Measurements from ENCODE around the gene TIMM22. TPM values are rescaled to one million over a fixed set of nuclear protein-coding genes. Genes with fewer than 3 reads are reported as not detected.

The TIMM22 gene
- total RNA-seq, 1 experiment from 2014 or later = 11.6 TPM

DNA sequence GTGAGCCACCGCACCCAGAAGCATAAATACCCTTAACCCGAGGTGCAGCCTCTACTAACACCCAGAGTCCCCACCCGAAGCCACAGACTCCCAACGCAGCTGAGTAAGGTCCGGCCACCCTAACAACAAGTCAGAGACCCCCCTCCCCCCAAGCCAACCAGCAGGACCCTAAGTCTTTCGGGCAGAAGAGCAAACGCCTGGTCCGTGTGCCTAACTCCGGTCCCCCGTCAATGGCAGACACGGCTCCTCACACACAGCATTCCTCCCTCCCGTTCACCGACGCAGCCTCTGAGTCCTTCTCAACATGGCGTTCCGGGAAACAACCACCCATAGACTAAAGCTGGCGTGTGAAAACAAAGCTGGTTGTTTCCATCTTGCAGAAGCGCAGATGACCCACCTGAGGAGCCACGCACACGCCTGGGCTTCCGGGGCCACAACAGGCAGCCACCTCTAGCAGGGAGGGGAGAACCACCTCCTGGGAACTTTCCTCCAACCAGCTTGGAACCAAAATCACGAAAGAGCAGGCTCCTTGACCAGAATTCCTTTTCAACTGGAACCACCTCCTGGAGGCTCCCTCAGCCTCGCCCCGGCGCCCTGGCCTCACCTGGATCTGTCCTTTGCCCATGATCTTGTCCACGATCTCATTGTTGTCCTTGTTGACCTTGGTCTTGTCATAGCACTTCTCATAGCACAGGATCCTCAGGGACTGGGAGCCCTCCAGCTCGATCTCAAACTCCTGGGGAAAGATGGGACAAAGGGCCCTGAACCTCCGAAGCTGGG, 52.7 kb downstream of the TIMM22 start:
- Histone ChIP-seq H3K27me3 (ENCODE audit: insufficient read depth, low read depth) (no peaks in the 10 kb centered on the region), H3K36me3 (ENCODE audit: low read depth) (no peaks in the 10 kb centered on the region), H3K79me2 (ENCODE audit: low read depth) (no peaks in the 10 kb centered on the region), H3K9me3 (ENCODE audit: insufficient read depth, low read depth) (no peaks in the 10 kb centered on the region), H3K4me1 (replicated peaks; ENCODE audit: insufficient read depth) (no peaks in the 10 kb centered on the region), H4K20me1 (ENCODE audit: insufficient read depth) (no peaks in the 10 kb centered on the region), H3K4me2 (no peak overlapping the region), H3K9me2 (ENCODE audit: insufficient read depth) (no peaks in the 10 kb centered on the region), H2AFZ (no peak overlapping the region), H3F3A (ENCODE audit: insufficient read depth, low read depth) (no peaks in the 10 kb centered on the region), H3K27ac (no peak overlapping the region), H3K4me3 (no peak overlapping the region)
- no TSS peak for BruUV-seq (replicated peaks)
- no peak for DNase-seq
- TF ChIP-seq EZH2 (IDR thresholded peaks at IDR 0.05; ENCODE audit: low read depth) = no peak
- TF ChIP-seq, protein P1, sequence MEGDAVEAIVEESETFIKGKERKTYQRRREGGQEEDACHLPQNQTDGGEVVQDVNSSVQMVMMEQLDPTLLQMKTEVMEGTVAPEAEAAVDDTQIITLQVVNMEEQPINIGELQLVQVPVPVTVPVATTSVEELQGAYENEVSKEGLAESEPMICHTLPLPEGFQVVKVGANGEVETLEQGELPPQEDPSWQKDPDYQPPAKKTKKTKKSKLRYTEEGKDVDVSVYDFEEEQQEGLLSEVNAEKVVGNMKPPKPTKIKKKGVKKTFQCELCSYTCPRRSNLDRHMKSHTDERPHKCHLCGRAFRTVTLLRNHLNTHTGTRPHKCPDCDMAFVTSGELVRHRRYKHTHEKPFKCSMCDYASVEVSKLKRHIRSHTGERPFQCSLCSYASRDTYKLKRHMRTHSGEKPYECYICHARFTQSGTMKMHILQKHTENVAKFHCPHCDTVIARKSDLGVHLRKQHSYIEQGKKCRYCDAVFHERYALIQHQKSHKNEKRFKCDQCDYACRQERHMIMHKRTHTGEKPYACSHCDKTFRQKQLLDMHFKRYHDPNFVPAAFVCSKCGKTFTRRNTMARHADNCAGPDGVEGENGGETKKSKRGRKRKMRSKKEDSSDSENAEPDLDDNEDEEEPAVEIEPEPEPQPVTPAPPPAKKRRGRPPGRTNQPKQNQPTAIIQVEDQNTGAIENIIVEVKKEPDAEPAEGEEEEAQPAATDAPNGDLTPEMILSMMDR (conservative IDR thresholded peaks at IDR 0.05) = no peak
- intact Hi-C loops (cut with micrococcal nuclease; ENCODE audit: unreplicated experiment) = no loop called here
- ChIA-PET POLR2A (ENCODE audit: unreplicated experiment) (interaction anchor here (0.5 kb wide), 1 partner anchor 25 kb away, joined by 8 read pairs; no protein-coding TSS in a partner anchor), CTCF (no interaction called here)

DNA sequence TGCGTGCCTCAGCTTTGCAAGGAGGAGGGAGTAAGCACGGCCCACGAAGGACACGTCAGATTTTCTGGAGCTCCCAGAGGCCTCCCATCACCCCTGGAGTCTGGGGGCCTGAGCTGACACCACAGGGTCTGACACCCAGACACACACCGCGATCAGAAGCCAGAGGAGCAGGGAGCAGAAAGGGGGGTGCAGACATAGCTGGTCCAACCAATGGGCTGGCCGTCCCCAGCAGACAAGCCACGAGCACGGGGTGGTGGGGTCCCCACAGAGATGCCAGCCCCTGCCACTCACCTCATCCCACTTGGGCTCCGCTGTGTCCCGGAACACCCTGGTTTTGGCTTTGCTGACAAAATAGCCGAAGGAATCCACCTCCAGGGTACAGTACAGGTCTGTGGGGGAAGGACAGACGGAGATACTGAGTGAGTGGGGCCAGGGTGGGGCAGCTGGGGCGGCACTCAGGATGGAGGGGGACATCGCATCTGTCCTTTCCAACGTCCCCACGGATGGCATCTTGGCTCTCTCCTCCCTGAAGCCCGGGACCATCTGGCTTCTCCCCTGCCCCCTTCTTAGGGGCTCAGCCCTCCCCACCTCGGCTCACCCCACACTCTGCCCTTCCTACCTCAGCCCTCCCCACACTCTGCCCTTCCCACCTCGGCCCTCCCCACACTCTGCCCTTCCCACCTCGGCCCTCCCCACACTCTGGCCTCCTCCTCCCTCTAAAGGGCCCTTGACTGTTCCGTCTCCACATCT, 53.5 kb downstream of the TIMM22 start:
- no peaks in the 10 kb centered on the region for H3K9me2 ChIP-seq (ENCODE audit: insufficient read depth)
- no peaks in the 10 kb centered on the region for H3K9me3 ChIP-seq (ENCODE audit: insufficient read depth, low read depth)
- H3K4me3 ChIP-seq = no peak overlapping the region
- no peaks in the 10 kb centered on the region for H3F3A ChIP-seq (ENCODE audit: insufficient read depth, low read depth)
- ChIA-PET POLR2A (ENCODE audit: unreplicated experiment) (no interaction called here), CTCF (no interaction called here)
- no peaks in the 10 kb centered on the region for H3K79me2 ChIP-seq (ENCODE audit: low read depth)
- H3K27me3 ChIP-seq (ENCODE audit: insufficient read depth, low read depth) = no peaks in the 10 kb centered on the region
- H4K20me1 ChIP-seq (ENCODE audit: insufficient read depth) = no peaks in the 10 kb centered on the region
- no peaks in the 10 kb centered on the region for H3K36me3 ChIP-seq (ENCODE audit: low read depth)
- no TSS peak for BruUV-seq (replicated peaks)
- intact Hi-C loops (cut with micrococcal nuclease; ENCODE audit: unreplicated experiment) = no loop called here
- no peaks in the 10 kb centered on the region for H3K4me1 ChIP-seq (replicated peaks; ENCODE audit: insufficient read depth)
- H2AFZ ChIP-seq = no peak overlapping the region
- H3K27ac ChIP-seq = no peak overlapping the region
- no peak for TF ChIP-seq EZH2 (IDR thresholded peaks at IDR 0.05; ENCODE audit: low read depth)
- TF ChIP-seq, protein P1 (conservative IDR thresholded peaks at IDR 0.05) = no peak
- no peak overlapping the region for H3K4me2 ChIP-seq
- no peak for DNase-seq

DNA sequence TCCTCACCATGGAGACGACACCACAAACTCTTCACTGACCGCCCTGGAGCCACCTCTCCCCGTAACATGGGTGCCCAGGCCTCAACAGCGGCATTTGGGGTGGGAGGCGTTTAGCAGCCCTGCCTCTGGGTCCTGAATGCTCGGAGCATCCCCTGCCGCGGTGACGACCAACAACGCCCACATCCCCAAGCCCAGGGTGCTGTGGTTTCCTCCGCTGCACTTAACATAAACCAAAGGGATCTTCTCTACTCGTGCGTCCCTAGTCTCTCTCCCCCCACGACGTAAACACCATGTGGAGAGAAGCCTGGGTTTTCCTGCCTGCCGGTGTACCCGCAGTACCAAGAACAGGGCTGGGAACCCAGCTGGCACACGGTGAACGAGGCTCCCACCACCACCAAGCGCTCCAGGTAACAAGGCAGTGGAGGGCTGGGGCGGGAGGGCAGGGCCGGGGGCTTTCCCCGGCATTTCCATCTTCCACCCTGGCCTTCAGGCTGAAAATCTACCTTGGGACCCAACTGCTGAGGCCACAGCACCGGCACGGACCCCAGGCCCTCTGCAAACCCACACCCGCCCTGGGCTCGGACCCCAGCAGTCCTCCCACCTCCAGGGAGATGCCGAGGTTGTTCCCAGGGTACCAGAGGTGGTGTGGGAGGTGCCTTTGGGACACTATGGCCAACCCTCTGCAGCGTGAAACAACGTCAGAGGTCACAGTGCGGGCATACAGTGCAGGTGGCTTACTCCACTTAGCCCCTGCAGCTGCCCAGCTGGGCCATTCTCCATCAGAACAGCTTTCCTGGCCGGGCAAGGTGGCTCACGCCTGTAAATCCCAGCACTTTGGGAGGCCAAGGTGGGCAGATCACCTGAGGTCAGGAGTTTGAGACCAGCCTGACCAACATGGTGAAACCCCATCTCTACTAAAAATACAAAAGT, 54.3 kb downstream of the TIMM22 start:
- BruUV-seq (replicated peaks) = no TSS peak
- Histone ChIP-seq H3K36me3 (ENCODE audit: low read depth) (no peaks in the 10 kb centered on the region), H3F3A (ENCODE audit: insufficient read depth, low read depth) (no peaks in the 10 kb centered on the region; the same call in 1 of the 2 replicates), H3K4me1 (replicated peaks; ENCODE audit: insufficient read depth) (no peaks in the 10 kb centered on the region), H3K9me3 (ENCODE audit: insufficient read depth, low read depth) (no peaks in the 10 kb centered on the region), H3K4me2 (no peak overlapping the region), H2AFZ (no peak overlapping the region), H3K79me2 (ENCODE audit: low read depth) (no peaks in the 10 kb centered on the region), H4K20me1 (ENCODE audit: insufficient read depth) (no peaks in the 10 kb centered on the region), H3K27me3 (ENCODE audit: insufficient read depth, low read depth) (no peaks in the 10 kb centered on the region), H3K9me2 (ENCODE audit: insufficient read depth) (no peaks in the 10 kb centered on the region), H3K4me3 (no peak overlapping the region), H3K27ac (no peak overlapping the region)
- no peak for DNase-seq
- ChIA-PET POLR2A (ENCODE audit: unreplicated experiment) (no interaction called here), CTCF (interaction anchor here (0.7 kb wide), 1 partner anchor 199 kb away, joined by 5 read pairs; no protein-coding TSS in a partner anchor)
- TF ChIP-seq, protein P1 (conservative IDR thresholded peaks at IDR 0.05) = no peak
- no peak for TF ChIP-seq EZH2 (IDR thresholded peaks at IDR 0.05; ENCODE audit: low read depth)
- intact Hi-C loops (cut with micrococcal nuclease; ENCODE audit: unreplicated experiment) = no loop called here

Measured in PC-9 (cell line).